ENCODE results near the gene FUT9.

DNA sequence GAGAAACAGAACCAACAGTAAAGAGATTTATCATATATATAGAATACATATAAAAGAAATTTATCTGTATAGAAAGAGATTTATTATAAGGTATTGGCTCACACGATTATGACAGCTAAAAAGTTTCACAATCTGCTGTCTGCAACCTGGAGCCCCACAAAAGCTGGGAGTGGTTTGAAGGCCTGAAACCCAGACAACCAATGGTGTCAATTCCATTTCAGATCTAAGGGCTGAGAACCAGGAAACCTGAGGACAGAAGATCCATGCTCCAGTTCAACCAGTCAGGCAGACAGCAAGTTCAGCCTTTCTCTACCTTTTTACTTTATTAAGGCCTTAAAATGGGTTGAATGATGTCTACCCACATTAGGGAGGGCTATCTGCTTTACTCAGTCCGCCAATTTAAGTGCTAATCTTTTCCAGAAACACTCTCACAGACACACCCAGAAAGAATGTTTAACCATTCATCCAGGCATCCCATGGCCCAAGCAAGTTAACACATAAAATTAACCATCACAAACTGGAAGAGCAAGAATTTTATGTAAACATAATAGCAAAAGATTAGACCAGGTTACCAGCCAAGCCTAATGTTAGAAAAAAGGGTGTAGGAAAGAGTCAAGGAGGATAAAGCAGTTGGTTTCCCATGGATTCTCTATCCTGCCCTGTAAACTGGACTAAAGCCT is 170.9 kb downstream of the FUT9 start:
- TF ChIP-seq, protein P1, sequence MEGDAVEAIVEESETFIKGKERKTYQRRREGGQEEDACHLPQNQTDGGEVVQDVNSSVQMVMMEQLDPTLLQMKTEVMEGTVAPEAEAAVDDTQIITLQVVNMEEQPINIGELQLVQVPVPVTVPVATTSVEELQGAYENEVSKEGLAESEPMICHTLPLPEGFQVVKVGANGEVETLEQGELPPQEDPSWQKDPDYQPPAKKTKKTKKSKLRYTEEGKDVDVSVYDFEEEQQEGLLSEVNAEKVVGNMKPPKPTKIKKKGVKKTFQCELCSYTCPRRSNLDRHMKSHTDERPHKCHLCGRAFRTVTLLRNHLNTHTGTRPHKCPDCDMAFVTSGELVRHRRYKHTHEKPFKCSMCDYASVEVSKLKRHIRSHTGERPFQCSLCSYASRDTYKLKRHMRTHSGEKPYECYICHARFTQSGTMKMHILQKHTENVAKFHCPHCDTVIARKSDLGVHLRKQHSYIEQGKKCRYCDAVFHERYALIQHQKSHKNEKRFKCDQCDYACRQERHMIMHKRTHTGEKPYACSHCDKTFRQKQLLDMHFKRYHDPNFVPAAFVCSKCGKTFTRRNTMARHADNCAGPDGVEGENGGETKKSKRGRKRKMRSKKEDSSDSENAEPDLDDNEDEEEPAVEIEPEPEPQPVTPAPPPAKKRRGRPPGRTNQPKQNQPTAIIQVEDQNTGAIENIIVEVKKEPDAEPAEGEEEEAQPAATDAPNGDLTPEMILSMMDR (optimal IDR thresholded peaks at IDR 0.05 in 1 of 3, IDR thresholded peaks at IDR 0.05 in 1 of 3, conservative IDR thresholded peaks at IDR 0.05 in 1 of 3; ENCODE audit: extremely low read depth in 1 of 3, insufficient read depth in 2 of 3, low read length in 3 of 3): no peak
- TF ChIP-seq EZH2 (IDR thresholded peaks at IDR 0.05; ENCODE audit: low read length): no peak

All from keratinocyte (primary cell).